HepG2 (cell line): ENCODE measurements around the gene DYNLL2.

Source experiments
- EZH2 ChIP-seq: conservative IDR thresholded peaks from 2 replicates; pipeline ENCODE4 v1.6.1; 2012; ENCODE audit warnings: mild to moderate bottlenecking, low read depth, low read length, moderate library complexity
- ZFP41 ChIP-seq: sonication (generic); formaldehyde crosslinking; IDR thresholded peaks from 2 replicates; pipeline ENCODE4 v1.4.0; 2020; ENCODE audit warnings: mild to moderate bottlenecking, missing genetic modification reagents, borderline replicate concordance
- TF ChIP-seq, protein P1 (sequence below): sonication (generic); formaldehyde crosslinking; IDR thresholded peaks from 2 replicates; pipeline ENCODE4 v1.4.0; 2020; ENCODE audit warnings: mild to moderate bottlenecking, missing genetic modification reagents

DNA sequence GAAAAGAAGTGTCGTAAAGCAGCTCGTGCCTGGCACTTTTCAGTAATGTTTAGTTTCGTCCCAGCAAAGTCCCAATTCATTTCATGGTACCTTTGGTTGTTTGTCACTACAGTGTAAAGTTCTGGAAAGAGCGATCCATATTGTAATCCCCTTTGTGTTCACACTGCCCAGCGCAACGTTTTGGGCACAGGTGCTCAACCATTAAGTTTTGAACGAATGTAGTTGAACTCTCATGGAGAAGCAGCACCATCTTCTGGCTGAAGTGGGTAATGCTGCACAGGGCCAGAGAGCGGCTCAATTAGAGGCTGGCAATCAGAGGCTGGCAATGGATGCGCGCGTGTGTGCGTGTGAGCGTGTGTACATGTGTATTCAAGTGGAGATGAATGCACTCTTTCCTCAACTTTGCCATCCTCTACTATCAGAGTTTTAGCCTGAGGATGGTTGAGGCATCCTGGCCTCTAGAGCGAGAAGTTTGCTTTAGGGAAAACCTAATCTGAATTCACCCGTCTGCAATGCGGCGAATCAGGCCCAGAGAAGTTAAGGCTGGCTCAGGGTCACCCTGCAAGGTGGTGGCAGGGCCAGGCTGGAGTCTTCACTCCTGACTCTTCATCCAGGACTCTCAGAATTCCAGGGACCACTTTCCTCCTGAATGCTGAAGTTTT, 29.9 kb downstream of the DYNLL2 start:
- TF ChIP-seq EZH2, result no peak
- no peak for TF ChIP-seq ZFP41 (CRISPR knock-in tag)
- TF ChIP-seq, protein P1, sequence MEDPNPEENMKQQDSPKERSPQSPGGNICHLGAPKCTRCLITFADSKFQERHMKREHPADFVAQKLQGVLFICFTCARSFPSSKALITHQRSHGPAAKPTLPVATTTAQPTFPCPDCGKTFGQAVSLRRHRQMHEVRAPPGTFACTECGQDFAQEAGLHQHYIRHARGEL (CRISPR knock-in tag), result no peak
